ENCODE results near the gene SPINT2. TPM values are rescaled to one million over a fixed set of nuclear protein-coding genes. Genes with fewer than 3 reads are reported as not detected.

Gene SPINT2
- total RNA-seq, 4 donors from 2014 or later: 14.3 to 30.6 (median 24.0) TPM

- TF ChIP-seq, protein P1, sequence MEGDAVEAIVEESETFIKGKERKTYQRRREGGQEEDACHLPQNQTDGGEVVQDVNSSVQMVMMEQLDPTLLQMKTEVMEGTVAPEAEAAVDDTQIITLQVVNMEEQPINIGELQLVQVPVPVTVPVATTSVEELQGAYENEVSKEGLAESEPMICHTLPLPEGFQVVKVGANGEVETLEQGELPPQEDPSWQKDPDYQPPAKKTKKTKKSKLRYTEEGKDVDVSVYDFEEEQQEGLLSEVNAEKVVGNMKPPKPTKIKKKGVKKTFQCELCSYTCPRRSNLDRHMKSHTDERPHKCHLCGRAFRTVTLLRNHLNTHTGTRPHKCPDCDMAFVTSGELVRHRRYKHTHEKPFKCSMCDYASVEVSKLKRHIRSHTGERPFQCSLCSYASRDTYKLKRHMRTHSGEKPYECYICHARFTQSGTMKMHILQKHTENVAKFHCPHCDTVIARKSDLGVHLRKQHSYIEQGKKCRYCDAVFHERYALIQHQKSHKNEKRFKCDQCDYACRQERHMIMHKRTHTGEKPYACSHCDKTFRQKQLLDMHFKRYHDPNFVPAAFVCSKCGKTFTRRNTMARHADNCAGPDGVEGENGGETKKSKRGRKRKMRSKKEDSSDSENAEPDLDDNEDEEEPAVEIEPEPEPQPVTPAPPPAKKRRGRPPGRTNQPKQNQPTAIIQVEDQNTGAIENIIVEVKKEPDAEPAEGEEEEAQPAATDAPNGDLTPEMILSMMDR (IDR thresholded peaks at IDR 0.05): no peak
- DNase-seq (ENCODE audit: low spot score) (peak; percentile 85), ATAC-seq (ENCODE audit: low FRiP score) (peak; percentile 95)
Measured at GRCh38 chr19:38315657-38316476, 51.5 kb downstream of the SPINT2 start, which contains the start of gene YIF1B. TSS of gene YIF1B (minus strand) at chr19:38315947. CDS start at chr19:38315917, 30 bp downstream.

GRCh38 chr19:38316477-38317067, 52.2 kb downstream of the SPINT2 start:
- ATAC-seq (ENCODE audit: low FRiP score): no peak
- no peak for DNase-seq (ENCODE audit: low spot score)
- TF ChIP-seq, protein P1 (IDR thresholded peaks at IDR 0.05): no peak

GRCh38 chr19:38317104-38317612, 52.8 kb downstream of the SPINT2 start:
- DNase-seq (ENCODE audit: low spot score) (no peak), ATAC-seq (ENCODE audit: low FRiP score) (no peak)
- TF ChIP-seq, protein P1 (IDR thresholded peaks at IDR 0.05): no peak

DNA sequence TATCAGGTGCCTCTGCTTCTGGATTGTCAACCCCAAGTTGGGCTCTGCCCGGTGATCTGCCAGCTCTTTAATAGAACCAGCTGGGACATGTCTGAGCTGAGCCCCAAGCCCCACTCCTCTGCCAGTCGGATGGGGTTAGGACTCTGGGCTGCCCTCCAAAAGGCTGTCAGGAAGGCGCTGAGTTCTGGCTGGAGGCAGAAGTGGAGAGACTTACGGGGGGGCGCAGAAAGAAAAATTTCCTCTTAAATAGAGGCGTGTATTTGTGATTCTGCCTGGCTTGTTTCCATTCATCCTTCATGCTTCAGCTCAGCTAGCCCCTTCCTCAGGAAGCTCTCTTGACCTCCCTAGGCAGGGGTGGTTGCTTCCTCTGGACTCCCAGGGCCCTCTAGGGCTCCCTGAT, 54.3 kb downstream of the SPINT2 start:
- DNase-seq (ENCODE audit: low spot score) (no peak), ATAC-seq (ENCODE audit: low FRiP score) (no peak)
- TF ChIP-seq, protein P1 (IDR thresholded peaks at IDR 0.05): no peak

DNA sequence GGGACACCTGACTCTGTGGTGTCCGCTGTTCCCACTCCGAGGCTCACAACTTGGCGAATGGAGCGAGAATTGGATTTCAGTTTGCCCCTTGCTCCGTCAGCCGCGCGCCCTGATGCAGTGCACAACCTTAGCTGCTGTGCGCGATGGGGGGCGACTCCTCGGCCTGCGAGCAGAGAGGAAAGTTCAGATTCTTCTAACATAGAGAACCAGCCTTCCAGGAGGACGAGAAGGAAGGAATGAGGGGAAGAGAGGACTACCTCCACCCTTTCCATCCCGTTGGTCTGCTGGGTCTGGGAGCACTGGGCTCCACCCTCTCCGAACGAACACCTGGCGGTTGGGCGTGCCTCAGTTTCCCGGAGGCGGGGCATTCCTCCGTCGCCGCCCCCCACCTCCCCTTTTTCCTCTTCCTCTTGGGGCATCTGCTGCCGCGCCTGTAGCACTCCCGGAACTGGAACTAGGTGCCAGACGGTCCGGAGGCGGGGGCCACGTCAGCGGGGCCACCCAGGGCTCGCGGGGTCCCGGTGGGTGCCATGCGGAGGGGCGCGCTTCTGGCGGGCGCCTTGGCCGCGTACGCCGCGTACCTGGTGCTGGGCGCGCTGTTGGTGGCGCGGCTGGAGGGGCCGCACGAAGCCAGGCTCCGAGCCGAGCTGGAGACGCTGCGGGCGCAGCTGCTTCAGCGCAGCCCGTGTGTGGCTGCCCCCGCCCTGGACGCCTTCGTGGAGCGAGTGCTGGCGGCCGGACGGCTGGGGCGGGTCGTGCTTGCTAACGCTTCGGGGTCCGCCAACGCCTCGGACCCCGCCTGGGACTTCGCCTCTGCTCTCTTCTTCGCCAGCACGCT, 55.3 kb downstream of the SPINT2 start, which contains the start of gene KCNK6:
Gene KCNK6 (plus strand): TSS at position 425 of the 838 bp plus-strand sequence. CDS start 106 bp downstream, at position 531.
- DNase-seq (ENCODE audit: low spot score) (no peak), ATAC-seq (ENCODE audit: low FRiP score) (no peak)
- TF ChIP-seq, protein P1 (IDR thresholded peaks at IDR 0.05): no peak

DNA sequence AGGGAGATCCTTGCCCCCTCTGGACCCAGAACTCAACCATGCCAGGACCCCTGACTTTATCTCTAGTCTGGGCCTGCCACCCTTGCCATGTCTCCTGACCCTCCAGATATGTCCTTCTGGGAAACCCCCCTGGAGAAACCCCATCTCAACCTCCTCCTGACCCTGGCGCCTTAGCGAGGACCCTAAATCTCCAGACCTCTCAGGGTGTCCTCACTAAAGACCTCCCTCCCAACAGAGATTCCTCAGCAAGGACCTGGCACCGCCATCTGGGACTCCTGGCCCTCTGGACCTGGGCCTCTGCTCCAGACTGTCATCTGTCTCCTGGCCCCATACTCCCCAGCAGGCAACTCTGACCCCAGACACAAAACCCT, 56.6 kb downstream of the SPINT2 start:
- ATAC-seq (ENCODE audit: low FRiP score) (no peak), DNase-seq (ENCODE audit: low spot score) (no peak)
- TF ChIP-seq, protein P1 (IDR thresholded peaks at IDR 0.05): no peak

Measured in omental fat pad (tissue), 4 donors.